Endothelial cell of umbilical vein (primary cell): Measurements from ENCODE around the gene RABGAP1. TPM values are rescaled to one million over a fixed set of nuclear protein-coding genes. Genes with fewer than 3 reads are reported as not detected.
A peak's percentile ranks its signal among the peaks of the same experiment; 100 is the strongest.

ENCODE experiments used
- BruUV-seq: library from RNA; stranded (reverse); fragments of 400-500 nt; replicated peaks from 2 replicates; lab custom pipeline; 2021; lab: Mats Ljungman, UMichigan
- CTCF ChIA-PET: fragments of 300-600, 350-600 bp; sonication (Branson Sonifier 250); formaldehyde crosslinking; loops from one replicate; lab custom pipeline; 2021; ENCODE audit warnings: antibody characterized with exemption, inconsistent platforms; lab: Charles Lee
- POLR2A ChIA-PET: fragments of 300-600, 350-600 bp; sonication (Branson Sonifier 250); formaldehyde crosslinking; loops from one replicate; lab custom pipeline; 2021; ENCODE audit warnings: antibody characterized with exemption, inconsistent platforms; lab: Charles Lee
- DNase-seq: peaks from one replicate; pipeline ENCODE4 v3.0.0-alpha.2; 2011; ENCODE audit warnings: low read depth, low spot score
- FAIRE-seq: peaks from 2 replicates; lab custom pipeline; 2011; peaks lifted over from hg19 to GRCh38; lab: Jason Lieb, UNC
- H2AFZ ChIP-seq: 2 replicates; pipeline ENCODE4 v1.6.0; 2012; ENCODE audit warnings: low read depth, low read length, control low read depth, inconsistent platforms
- H3K27ac ChIP-seq: 2 replicates; pipeline ENCODE4 v1.5.1; 2011; ENCODE audit warnings: low read depth, mild to moderate bottlenecking, control low read depth, low read length, moderate library complexity; ENCODE audit not compliant: insufficient read depth
- H3K27me3 ChIP-seq, 2 experiments: 2 replicates each; pipeline versions ENCODE4 v1.6.0 to v1.6.1; 2011; ENCODE audit warnings: low read length in 2 of 2, mixed read lengths in 1 of 2; ENCODE audit not compliant: control insufficient read depth in 2 of 2, insufficient read depth in 2 of 2
- H3K36me3 ChIP-seq, 2 experiments: 2 replicates in 1 of 2; 3 replicates in 1 of 2; pipeline ENCODE4 v1.5.1; 2011; ENCODE audit warnings: low read length in 2 of 2, mild to moderate bottlenecking in 1 of 2, moderate library complexity in 1 of 2; ENCODE audit not compliant: control insufficient read depth in 2 of 2, insufficient read depth in 2 of 2; ENCODE audit errors: extremely low read depth in 1 of 2
- H3K4me1 ChIP-seq: 3 replicates; pipeline ENCODE4 v1.5.1; 2011; ENCODE audit warnings: mild to moderate bottlenecking, low read length; ENCODE audit not compliant: control insufficient read depth, insufficient read depth; ENCODE audit errors: extremely low read depth
- H3K4me2 ChIP-seq: 2 replicates; pipeline ENCODE4 v1.6.1; 2011; ENCODE audit warnings: low read length, control low read depth, mixed read lengths; ENCODE audit not compliant: insufficient read depth
- H3K4me3 ChIP-seq, 3 experiments: fragments of 200-600 bp in 1 of 3; sonication (generic), shearing (Covaris generic) in 1 of 3; replicated peaks in 1 of 3; 2 replicates each; pipeline ENCODE4 v1.5.1; 2011 to 2016; ENCODE audit warnings: control low read depth in 3 of 3, low read length in 3 of 3, mild to moderate bottlenecking in 2 of 3, inconsistent platforms in 1 of 3, low read depth in 1 of 3, moderate library complexity in 1 of 3; ENCODE audit not compliant: insufficient read depth in 1 of 3
- H3K79me2 ChIP-seq: 2 replicates; pipeline ENCODE4 v1.6.0; 2012; ENCODE audit warnings: low read length, inconsistent platforms; ENCODE audit not compliant: control insufficient read depth, insufficient read depth
- H3K9ac ChIP-seq: replicated peaks from 2 replicates; pipeline ENCODE3; 2011; ENCODE audit warnings: low read length, control low read depth; ENCODE audit not compliant: insufficient read depth; ENCODE audit errors: extremely low read depth
- H3K9me1 ChIP-seq: replicated peaks from 3 replicates; pipeline ENCODE4 v1.6.0; 2011; ENCODE audit warnings: mild to moderate bottlenecking, low read length; ENCODE audit not compliant: control insufficient read depth, insufficient read depth; ENCODE audit errors: extremely low read depth
- H3K9me3 ChIP-seq: replicated peaks from 2 replicates; pipeline ENCODE4 v1.5.1; 2012; ENCODE audit warnings: low read length, inconsistent platforms; ENCODE audit not compliant: control insufficient read depth, insufficient read depth
- H4K20me1 ChIP-seq: replicated peaks from 2 replicates; pipeline ENCODE3; 2011; ENCODE audit warnings: mild to moderate bottlenecking, low read length; ENCODE audit not compliant: control insufficient read depth, insufficient read depth; ENCODE audit errors: extremely low read depth
- CTCF ChIP-seq, 2 donors: IDR thresholded peaks; 1 replicate in 1 of 2; 2 replicates in 1 of 2; pipeline ENCODE4 v1.5.1; 2011; ENCODE audit warnings: low read length in 2 of 2, mild to moderate bottlenecking in 2 of 2, moderate library complexity in 2 of 2, control low read depth in 1 of 2, inconsistent platforms in 1 of 2, low read depth in 1 of 2; ENCODE audit not compliant: insufficient read depth in 1 of 2; ENCODE audit errors: extremely low read depth in 1 of 2
- EZH2 ChIP-seq: IDR thresholded peaks from 2 replicates; pipeline ENCODE4 v1.6.1; 2012; ENCODE audit warnings: borderline replicate concordance, low read depth, mild to moderate bottlenecking, moderate library complexity, low read length, inconsistent platforms; ENCODE audit not compliant: severe bottlenecking
- FOS ChIP-seq: IDR thresholded peaks from 2 replicates; pipeline ENCODE4 v1.6.1; 2011; ENCODE audit warnings: mild to moderate bottlenecking, low read length, moderate library complexity, borderline replicate concordance; ENCODE audit not compliant: insufficient read depth
- GATA2 ChIP-seq: IDR thresholded peaks from 2 replicates; pipeline ENCODE4 v1.7.0; 2011; ENCODE audit warnings: low read depth, mild to moderate bottlenecking, moderate library complexity, mixed read lengths, low read length; ENCODE audit not compliant: insufficient read length, insufficient read depth
- JUN ChIP-seq: IDR thresholded peaks from 2 replicates; pipeline ENCODE4 v1.6.1; 2011; ENCODE audit warnings: borderline replicate concordance, low read depth; ENCODE audit not compliant: insufficient read length, insufficient read depth
- MAX ChIP-seq: IDR thresholded peaks from 2 replicates; pipeline ENCODE4 v1.6.1; 2011; ENCODE audit not compliant: insufficient read depth, insufficient read length
- MYC ChIP-seq: IDR thresholded peaks from one replicate; pipeline ENCODE4 v1.6.1; 2011; ENCODE audit warnings: mild to moderate bottlenecking, low read depth, low read length
- POLR2A ChIP-seq: IDR thresholded peaks from 2 replicates; pipeline ENCODE4 v1.6.1; 2012; ENCODE audit warnings: low read depth, mild to moderate bottlenecking, control low read depth, low read length
- POLR2AphosphoS5 ChIP-seq: IDR thresholded peaks from 2 replicates; pipeline ENCODE4 v1.6.1; 2012; ENCODE audit warnings: low read depth, mild to moderate bottlenecking, control low read depth, low read length, moderate library complexity; ENCODE audit not compliant: insufficient read depth
- dilution Hi-C: fragments of 300-500 bp; cut with MboI; formaldehyde crosslinking; loops from one replicate; pipeline ENCODE4 v1.15.0; 2019; ENCODE audit warnings: low sequenced_read_pairs; ENCODE audit not compliant: extremely low pct_ligation_motif_present
- intact Hi-C: fragments of 100-400 bp; cut with micrococcal nuclease; formaldehyde crosslinking; loops from one replicate; pipeline ENCODE4 v1.10.0; 2022
- polyA plus RNA-seq, 4 experiments: library from polyadenylated mRNA; depleted of rRNA in 3 of 4; stranded (reverse) in 3 of 4; unstranded in 1 of 4; fragments of >200 nt; gene quantifications; 2 replicates each; pipeline versions ENCODE4 v1.2.1 to v1.2.3, GENCODE V29; 2011 to 2012; ENCODE audit warnings: missing spikeins in 1 of 4
- total RNA-seq: library from RNA; stranded (reverse); gene quantifications from 2 replicates; pipeline ENCODE4 v1.2.3, GENCODE V29; 2021

Gene RABGAP1
- total and polyA plus RNA-seq, 2 donors (not counting 3 experiments of a cell fraction or from before 2014, with no cell fraction given): 19.0 to 53.6 TPM

- Histone ChIP-seq H3K9me3 (no peaks in the 10 kb centered on the region), H2AFZ (no peak overlapping the region), H3K79me2 (no peaks in the 10 kb centered on the region), H3K4me2 (no peak overlapping the region), H3K4me3 (no peak overlapping the region), H3K4me1 (peaks cover 2% of the 10 kb centered on the region), H3K9me1 (no peaks in the 10 kb centered on the region), H4K20me1 (no peaks in the 10 kb centered on the region), H3K27ac (no peak overlapping the region), H3K27me3 (no peaks in the 10 kb centered on the region), H3K9ac (no peak overlapping the region), H3K36me3 (peaks cover 5 to 6% of the 10 kb centered on the region in 2 experiments)
- DNase-seq: peak; percentile 24
- ChIA-PET CTCF (interaction anchor here (1.1 kb wide), 1 partner anchor 88 kb away, joined by 3 read pairs; no protein-coding TSS in a partner anchor), POLR2A (interaction anchor here (0.7 kb wide), 1 partner anchor 10 kb away, joined by 5 read pairs; no protein-coding TSS in a partner anchor)
- BruUV-seq: no TSS peak
- intact Hi-C loops (no loop called here), dilution Hi-C loops (no loop called here)
- TF ChIP-seq EZH2 (no peak), MAX (no peak), CTCF (IDR thresholded peaks at IDR 0.05; ENCODE audit: extremely low read depth in 1 of 2, insufficient read depth in 1 of 2, low read depth in 1 of 2, low read length in 2 of 2) (no peak), JUN (no peak), FOS (no peak), POLR2A (no peak), GATA2 (no peak), POLR2AphosphoS5 (no peak), MYC (no peak)
- FAIRE-seq: no peak
These were observed 48.3 kb downstream of the RABGAP1 start for GRCh38 chr9:122988920-122989621.
